GM23248 (cell line): Measurements from ENCODE around the gene CD83.

ENCODE experiments used
- EZH2 ChIP-seq: fragments of 200-600 bp; sonication (generic); IDR thresholded peaks from 2 replicates; pipeline ENCODE4 v1.6.1; 2018; ENCODE audit warnings: antibody characterized with exemption, mild to moderate bottlenecking; ENCODE audit not compliant: insufficient read depth, poor library complexity, severe bottlenecking
- EZH2phosphoT487 ChIP-seq: fragments of 200-600 bp; sonication (generic); IDR thresholded peaks from 2 replicates; pipeline ENCODE4 v1.6.1; 2018; ENCODE audit warnings: antibody characterized with exemption, moderate library complexity, mild to moderate bottlenecking, low read depth; ENCODE audit not compliant: insufficient read depth

DNA sequence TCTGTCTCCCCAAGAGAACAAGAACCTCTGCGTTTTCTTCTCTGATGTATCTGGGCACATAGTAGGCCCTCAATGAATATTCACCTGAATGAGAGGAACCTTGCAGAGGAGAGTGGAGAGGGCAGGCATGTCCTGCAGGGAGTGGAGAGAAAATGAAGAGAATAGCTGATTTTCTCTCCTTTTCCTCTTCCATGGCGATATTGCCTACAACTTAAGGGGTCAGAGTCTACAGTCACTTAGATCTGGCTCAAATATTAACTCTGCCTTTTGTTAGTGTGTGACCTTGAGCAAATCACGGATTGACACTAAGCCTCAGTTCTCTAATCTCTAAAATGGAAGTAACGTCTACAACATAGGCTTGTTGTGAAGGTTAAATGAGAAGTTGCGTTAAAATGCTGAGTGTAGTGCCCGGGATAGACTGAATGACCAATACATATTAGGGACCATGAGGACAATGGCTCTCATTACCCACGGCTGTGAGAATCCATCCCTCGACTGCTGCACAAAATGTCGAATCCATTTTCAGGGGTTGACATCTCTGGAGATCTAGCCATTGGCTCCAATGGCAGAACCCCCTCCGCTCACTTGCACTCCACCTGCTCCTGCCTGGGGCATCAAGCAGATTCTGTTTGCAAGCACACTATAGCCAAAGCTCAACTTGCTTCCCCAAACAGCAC lies 14.8 kb downstream of the CD83 start:
- TF ChIP-seq EZH2 (no peak), EZH2phosphoT487 (no peak)
